GM12892 (cell line): ENCODE results near the gene FIBCD1. TPM values are rescaled to one million over a fixed set of nuclear protein-coding genes. Genes with fewer than 3 reads are reported as not detected.

Experiments used
- DNase-seq: peaks from one replicate; pipeline ENCODE4 v3.0.0; 2011; ENCODE audit not compliant: insufficient read length
- FAIRE-seq: peaks from 2 replicates; lab custom pipeline; 2011; peaks lifted over from hg19 to GRCh38; lab: Jason Lieb, UNC
- POLR2A ChIP-seq: IDR thresholded peaks from 2 replicates; pipeline ENCODE4 v1.6.1; 2011; ENCODE audit warnings: low read depth, low read length, control low read depth
- POLR2AphosphoS5 ChIP-seq: IDR thresholded peaks from 2 replicates; pipeline ENCODE4 v1.6.1; 2011; ENCODE audit warnings: low read depth, low read length, control low read depth
- TAF1 ChIP-seq: IDR thresholded peaks from 2 replicates; pipeline ENCODE4 v1.6.1; 2011; ENCODE audit warnings: low read depth, mild to moderate bottlenecking, control low read depth, low read length, borderline replicate concordance
- polyA plus RNA-seq: library from polyadenylated mRNA; unstranded; fragments of >200 nt; gene quantifications from one replicate; pipeline ENCODE4 v1.2.1, GENCODE V29; 2012; ENCODE audit warnings: missing spikeins, inconsistent platforms; ENCODE audit not compliant: missing spikeins

FIBCD1 gene, protein sequence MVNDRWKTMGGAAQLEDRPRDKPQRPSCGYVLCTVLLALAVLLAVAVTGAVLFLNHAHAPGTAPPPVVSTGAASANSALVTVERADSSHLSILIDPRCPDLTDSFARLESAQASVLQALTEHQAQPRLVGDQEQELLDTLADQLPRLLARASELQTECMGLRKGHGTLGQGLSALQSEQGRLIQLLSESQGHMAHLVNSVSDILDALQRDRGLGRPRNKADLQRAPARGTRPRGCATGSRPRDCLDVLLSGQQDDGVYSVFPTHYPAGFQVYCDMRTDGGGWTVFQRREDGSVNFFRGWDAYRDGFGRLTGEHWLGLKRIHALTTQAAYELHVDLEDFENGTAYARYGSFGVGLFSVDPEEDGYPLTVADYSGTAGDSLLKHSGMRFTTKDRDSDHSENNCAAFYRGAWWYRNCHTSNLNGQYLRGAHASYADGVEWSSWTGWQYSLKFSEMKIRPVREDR
- not detected for polyA plus RNA-seq

DNA sequence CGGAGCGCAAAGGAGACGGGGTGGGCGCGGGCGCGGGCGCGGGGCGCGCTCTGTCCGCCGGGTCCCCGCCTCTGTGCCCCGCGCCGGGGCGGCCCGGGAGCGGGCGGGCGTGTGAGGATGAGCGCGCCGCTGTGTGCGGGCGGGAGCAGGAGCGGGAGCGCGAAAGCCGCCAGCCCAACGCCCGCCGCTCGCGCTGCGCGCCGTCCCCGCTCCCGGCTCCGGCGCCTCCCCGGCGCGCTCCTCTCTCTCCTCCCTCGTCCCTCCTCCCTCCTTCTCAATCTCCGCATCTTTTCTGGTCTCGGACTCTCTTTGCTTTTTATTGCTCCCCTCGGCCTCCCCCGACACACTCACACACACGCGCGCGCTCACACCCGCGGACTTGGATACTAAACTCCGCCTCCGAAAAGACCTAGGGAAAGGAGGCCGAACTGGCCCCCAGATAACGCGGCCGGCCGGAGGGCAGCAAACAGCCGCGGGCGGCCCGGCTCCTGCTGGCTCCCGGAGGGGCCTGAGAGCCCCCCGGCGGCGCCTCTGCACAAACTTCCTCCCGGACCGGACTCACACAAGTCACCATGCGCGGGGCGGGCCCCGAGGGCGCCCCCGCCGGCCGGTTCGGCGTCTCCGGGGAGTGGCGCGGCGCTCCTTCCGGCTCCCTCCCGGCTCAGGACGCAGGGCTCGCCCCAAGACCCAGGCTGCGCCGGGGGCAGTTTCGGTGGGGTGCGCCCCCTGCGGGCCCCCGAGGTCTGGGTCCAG is at the start of gene FIBCD1:
Gene FIBCD1 (minus strand): TSS at position 596 of the 753 bp plus-strand sequence. CDS start 640 bp downstream, outside the sequence.
- no peak for FAIRE-seq
- peak; percentile 68 for DNase-seq
- TF ChIP-seq TAF1 (no peak), POLR2A (no peak), POLR2AphosphoS5 (no peak)

DNA sequence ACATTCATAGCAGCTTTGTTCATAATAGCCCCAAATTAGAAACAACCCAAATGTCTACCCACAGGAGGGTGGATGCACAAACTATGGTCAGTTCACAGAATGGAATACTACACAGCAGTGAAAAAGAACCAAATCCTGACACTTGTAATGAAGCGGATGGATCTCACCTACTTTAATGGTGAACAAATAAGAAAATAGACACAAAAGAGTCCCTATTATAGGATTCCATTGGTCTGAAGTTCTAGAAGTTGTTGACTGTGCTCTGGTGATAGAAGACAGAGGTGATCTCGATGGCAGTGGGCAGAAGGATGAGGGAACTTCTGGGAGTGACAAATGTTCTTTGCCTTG is 49.3 kb upstream of the FIBCD1 start:
- no peak for TF ChIP-seq POLR2AphosphoS5
- no peak for TF ChIP-seq POLR2A
- no peak for TF ChIP-seq TAF1
- DNase-seq (no peak), FAIRE-seq (no peak)

DNA sequence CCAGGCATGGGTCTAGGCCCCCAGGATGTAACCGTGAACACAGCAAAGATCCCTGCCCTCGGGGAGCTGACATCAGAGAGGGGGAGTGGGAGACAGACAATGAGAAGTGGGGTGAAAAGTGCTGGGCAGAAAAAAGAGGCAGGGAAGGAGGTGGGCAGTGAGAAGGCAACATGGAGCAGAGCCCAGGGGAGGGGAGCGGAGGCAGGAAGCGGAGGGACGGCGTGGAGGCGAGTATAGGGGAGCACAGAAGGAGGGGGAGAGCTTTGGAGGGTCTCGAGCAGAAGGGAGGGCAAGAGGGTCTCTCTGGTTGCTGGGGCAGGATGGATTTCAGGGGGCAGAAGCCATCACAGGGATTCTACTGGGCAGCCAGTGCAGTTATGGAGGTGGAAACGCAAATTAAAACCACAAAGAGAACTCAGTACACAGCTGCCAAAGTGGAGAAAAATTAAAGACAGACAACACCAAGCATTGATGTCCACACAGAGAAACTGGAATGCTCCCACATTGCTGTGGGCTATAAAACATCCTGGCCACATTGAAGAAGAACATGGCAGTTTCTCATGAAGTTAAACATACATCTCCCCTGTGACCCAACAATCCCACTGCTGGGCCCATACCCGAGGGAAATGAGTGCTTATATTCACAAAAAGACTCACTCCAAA is 48.8 kb upstream of the FIBCD1 start:
- FAIRE-seq = no peak

DNA sequence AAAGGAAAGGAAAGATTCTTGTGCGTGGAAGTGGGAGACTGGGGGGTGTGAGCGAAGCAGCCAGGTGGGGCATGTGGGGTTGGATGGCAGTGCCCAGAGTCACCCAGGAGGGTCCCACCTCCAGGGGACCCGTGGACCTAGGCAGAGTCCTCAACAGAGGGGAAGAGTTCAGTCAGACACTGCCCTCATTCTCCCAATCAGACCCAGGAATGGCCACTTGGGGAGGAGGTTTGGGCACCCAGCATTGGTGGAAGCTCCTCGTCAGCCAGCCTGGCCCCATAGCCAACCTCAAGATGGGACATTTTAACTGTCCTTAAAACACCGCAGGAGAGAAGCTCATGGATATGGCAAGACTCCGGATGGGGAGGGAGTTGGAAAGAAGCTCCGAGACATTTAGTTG is 48.0 kb upstream of the FIBCD1 start:
- FAIRE-seq (no peak), DNase-seq (no peak)
- no peak for TF ChIP-seq POLR2AphosphoS5
- no peak for TF ChIP-seq TAF1
- TF ChIP-seq POLR2A = no peak

More for the DNA sequence above, 48.8 kb upstream of the FIBCD1 start:
- no peak for TF ChIP-seq POLR2A
- no peak for TF ChIP-seq TAF1
- no peak for TF ChIP-seq POLR2AphosphoS5
- DNase-seq = no peak

DNA sequence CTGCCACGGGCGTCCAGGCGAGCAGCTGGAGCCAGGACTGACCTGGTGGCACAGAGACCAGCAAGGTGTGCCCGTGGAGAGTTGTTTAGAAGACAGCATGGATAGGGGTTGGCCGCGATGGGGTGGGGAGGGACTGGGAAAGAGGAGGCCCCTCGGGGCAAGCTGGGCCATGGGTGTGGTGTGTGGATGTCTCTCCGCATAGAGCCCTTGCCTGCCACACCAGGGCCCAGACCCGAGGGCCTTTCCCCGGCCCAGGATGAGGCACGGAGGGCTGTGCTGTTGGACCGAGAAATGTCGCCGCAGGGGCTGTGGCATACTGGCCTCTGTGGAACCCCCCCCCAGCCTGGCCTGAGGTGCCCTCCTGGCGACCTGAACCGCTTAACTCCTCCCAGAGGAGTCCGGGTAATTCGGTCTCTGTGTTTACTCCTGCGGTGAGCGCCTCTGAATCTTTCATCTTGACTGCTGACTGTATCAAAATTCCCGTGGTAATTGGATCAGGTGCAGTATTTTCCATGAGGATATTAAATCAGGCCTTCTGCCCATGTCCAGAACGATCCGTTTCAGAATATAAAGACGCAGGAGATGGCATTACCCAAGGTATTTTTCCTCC is 47.4 kb upstream of the FIBCD1 start:
- DNase-seq = no peak
- no peak for FAIRE-seq

DNA sequence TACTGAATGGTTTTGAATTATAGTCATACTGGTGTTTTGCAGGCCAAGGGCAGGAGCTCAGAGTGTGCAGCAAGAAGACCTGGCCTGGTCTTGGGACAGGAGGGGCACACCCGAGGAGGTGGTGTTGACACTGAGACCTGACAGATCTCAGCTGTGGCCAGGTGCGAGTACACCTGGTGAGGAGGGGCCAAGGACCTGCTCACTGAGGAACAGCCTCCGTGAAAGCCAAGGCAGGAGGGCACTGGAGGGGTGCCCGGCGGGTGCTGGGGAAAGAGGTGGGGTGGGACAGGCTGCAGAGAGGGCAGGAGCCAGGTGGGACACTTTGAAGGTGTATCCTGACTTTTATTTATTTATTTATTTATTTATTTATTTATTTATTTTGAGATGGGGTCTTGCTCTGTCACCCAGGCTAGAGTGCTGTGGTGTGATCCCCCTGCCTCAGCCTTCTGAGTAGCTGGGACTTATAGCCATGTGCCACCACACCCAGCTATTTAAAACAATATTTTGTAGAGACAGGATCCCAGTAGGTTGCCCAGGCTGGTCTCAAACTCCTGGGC is 46.6 kb upstream of the FIBCD1 start:
- no peak for TF ChIP-seq TAF1
- no peak for TF ChIP-seq POLR2AphosphoS5
- no peak for TF ChIP-seq POLR2A
- DNase-seq (no peak), FAIRE-seq (no peak)

More for the DNA sequence above, 47.4 kb upstream of the FIBCD1 start:
- no peak for TF ChIP-seq POLR2A
- no peak for TF ChIP-seq TAF1
- TF ChIP-seq POLR2AphosphoS5 = no peak

DNA sequence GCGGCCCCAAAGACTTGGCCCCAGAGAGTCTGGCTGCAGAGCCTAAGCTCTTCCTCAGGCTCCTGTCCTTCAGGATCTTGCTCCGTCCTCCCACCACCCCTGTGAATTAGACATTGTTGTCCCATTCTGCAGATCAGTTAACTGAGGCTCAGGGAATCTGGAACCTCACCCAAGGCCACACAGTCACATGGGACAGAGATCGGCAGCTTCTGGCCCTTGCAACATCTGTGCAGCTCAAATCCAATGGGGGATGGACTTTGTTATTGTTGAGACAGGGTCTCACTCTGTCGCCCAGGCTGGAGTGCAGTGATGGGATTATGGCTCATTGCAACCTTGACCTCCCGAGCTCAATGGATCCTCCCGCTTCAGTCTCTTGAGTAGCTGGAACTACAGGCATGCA is 46.0 kb upstream of the FIBCD1 start:
- no peak for DNase-seq
- TF ChIP-seq POLR2AphosphoS5 = no peak
- TF ChIP-seq POLR2A = no peak
- TF ChIP-seq TAF1 = no peak
- no peak for FAIRE-seq

DNA sequence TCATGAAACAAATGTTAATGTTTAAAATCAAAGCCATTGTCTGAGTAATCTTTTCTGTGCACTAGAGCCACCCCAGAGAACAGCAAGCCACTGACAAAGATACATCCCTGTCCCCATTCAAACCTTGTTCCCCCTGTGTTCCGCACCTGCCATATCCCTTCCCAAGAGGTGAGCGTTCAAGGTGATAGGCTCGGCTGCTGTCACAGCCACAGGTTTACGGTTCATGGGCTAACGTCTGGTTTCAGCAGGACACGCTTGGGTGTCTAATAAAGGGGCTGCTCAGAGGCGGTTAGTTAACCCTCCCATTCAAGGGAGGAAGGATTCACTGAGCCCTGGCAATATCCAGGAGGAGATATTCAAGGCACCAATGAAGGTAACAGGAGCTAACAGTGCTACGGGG is 45.5 kb upstream of the FIBCD1 start:
- TF ChIP-seq POLR2AphosphoS5 (no peak), TAF1 (no peak), POLR2A (no peak)
- DNase-seq = no peak
- FAIRE-seq = no peak

DNA sequence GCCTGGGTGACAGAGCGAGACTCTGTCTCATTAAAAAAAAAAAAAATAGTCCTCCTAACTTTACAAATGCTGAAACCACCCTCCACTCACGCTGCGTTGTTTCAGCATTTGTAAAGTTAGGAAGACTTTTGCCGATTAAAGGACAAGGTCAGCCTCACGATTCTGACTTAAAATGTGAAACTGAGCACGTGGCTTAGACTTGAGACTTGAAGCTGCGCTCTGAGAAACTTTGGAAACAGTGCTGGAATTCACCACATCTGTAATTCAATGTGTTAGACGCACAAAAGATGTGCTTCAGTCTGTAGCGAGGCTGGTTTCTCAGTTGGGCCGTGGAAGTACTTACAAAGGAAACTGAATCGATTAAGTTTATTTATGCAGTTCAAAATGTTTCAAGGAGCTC is 44.9 kb upstream of the FIBCD1 start:
- TF ChIP-seq TAF1 (no peak), POLR2A (no peak), POLR2AphosphoS5 (no peak)
- FAIRE-seq = no peak
- no peak for DNase-seq

DNA sequence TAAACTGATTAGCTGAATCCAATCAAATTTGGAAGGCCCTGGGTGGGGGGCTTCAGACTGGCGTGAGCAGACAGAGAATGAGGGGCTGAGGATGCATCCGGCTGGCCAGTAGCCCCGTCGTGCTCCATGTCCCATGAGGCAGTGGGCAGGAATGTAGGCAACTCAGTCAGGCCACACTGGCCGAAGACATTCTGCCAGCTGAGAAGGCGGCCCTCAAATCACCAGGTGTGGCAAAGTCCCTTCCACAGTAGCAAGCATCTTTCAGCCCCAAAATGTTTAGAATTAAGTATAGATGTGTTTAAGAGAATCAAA is 44.3 kb upstream of the FIBCD1 start:
- no peak for TF ChIP-seq POLR2AphosphoS5
- TF ChIP-seq TAF1 = no peak
- TF ChIP-seq POLR2A = no peak

DNA sequence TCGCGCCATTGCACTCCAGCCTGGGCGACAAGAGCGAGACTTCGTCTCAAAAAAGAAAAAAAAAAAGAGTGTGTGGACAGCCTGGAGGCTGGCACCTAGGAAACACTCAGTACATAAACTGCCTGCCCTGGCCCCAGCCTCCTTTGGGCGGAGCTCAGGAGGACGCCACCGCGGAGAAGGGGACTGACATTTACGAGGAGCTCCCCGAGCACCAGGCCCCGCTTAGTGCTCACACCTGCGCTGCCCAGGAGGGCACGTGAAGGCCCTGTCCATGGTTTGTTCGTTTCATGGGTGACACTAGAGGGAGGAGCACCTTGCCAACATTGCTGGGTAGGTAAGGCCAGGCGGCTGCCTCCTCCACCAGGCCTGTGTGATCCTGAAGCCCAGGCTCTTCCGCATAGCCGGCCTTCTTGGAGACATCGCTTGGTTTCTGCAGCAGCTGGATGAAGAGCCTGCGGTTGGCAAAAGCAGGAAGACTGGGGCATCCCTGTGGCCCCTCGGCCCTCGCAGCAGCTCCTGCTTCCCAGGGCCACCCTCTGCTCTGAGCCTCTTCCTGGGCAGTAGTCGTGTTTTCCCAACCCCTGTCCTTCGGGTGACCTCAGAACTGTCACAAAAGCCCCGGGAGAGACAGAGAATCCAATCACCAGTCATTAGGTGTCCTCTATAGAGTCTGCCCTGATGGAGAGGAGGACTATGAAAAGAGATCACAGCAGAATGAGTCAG is 43.8 kb upstream of the FIBCD1 start:
- DNase-seq = no peak
- TF ChIP-seq POLR2AphosphoS5 = no peak
- no peak for TF ChIP-seq POLR2A
- TF ChIP-seq TAF1 = no peak
- FAIRE-seq = no peak

More for the DNA sequence above, 44.3 kb upstream of the FIBCD1 start:
- no peak for FAIRE-seq
- no peak for DNase-seq

DNA sequence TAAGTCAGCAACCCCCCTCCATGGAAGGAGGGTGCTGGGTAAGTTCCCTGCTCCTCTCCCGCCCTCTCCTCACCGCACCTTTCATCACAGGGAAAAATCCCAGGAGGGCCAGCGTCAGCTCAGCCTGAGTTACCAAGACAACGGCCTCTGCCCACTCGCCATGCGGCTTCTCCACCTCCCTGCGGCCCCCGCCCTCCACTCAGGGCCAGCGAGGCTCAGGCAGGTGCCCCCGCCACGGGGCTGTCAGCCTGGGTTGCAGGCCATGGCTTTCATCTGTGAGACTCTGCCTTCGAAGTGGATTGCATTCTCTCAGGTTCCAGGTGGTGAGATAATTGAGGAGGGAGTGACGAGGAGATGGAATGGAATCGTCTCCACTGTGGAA is 42.7 kb upstream of the FIBCD1 start:
- TF ChIP-seq TAF1 = no peak
- no peak for TF ChIP-seq POLR2A
- no peak for TF ChIP-seq POLR2AphosphoS5
- DNase-seq = no peak
- FAIRE-seq = no peak
